H1 (cell line): ENCODE data around the gene SKAP2. TPM values are rescaled to one million over a fixed set of nuclear protein-coding genes. Genes with fewer than 3 reads are reported as not detected.

Experiments used
- CTCF ChIA-PET: fragments of 300-600 bp; sonication (Branson Sonifier 250); formaldehyde crosslinking; loops from one replicate; lab custom pipeline; 2021; ENCODE audit not compliant: partially characterized antibody; lab: Charles Lee
- POLR2A ChIA-PET: fragments of 300-600 bp; sonication (Branson Sonifier 250); formaldehyde crosslinking; loops from one replicate; lab custom pipeline; 2021; ENCODE audit warnings: inconsistent platforms; ENCODE audit not compliant: partially characterized antibody; lab: Charles Lee
- DNase-seq, 2 experiments: peaks; one replicate each; pipeline versions ENCODE4 v3.0.0 to v3.0.0-alpha.2; 2010 to 2022; ENCODE audit warnings: low spot score in 2 of 2, low read depth in 1 of 2, mixed read lengths in 1 of 2
- FAIRE-seq: peaks from 2 replicates; lab custom pipeline; 2011; peaks lifted over from hg19 to GRCh38; lab: Jason Lieb, UNC
- H2AFZ ChIP-seq: 2 replicates; pipeline ENCODE4 v1.8.1; 2012; ENCODE audit warnings: low read length, inconsistent platforms
- H2AK5ac ChIP-seq: 2 replicates; pipeline ENCODE4 v1.6.1; 2013; ENCODE audit warnings: low read depth, low read length
- H2BK120ac ChIP-seq: replicated peaks from 2 replicates; pipeline ENCODE3; 2013; ENCODE audit warnings: low read depth, low read length, inconsistent platforms
- H2BK12ac ChIP-seq: 2 replicates; pipeline ENCODE4 v1.6.1; 2013; ENCODE audit warnings: low read depth, low read length
- H2BK15ac ChIP-seq: 2 replicates; pipeline ENCODE4 v1.6.1; 2013; ENCODE audit warnings: low read length
- H2BK20ac ChIP-seq: 2 replicates; pipeline ENCODE4 v1.6.1; 2013; ENCODE audit warnings: low read length
- H2BK5ac ChIP-seq: 2 replicates; pipeline ENCODE4 v1.6.1; 2013; ENCODE audit warnings: low read depth, low read length
- H3K14ac ChIP-seq: 2 replicates; pipeline ENCODE4 v1.6.1; 2013; ENCODE audit warnings: inconsistent platforms; ENCODE audit not compliant: insufficient read length
- H3K18ac ChIP-seq: 2 replicates; pipeline ENCODE4 v1.6.1; 2013; ENCODE audit warnings: low read length; ENCODE audit errors: extremely low read depth
- H3K23ac ChIP-seq: 2 replicates; pipeline ENCODE4 v1.6.1; 2013; ENCODE audit warnings: inconsistent platforms; ENCODE audit not compliant: insufficient read length
- H3K23me2 ChIP-seq: 2 replicates; pipeline ENCODE4 v1.6.1; 2013; ENCODE audit warnings: low read depth, low read length
- H3K27ac ChIP-seq: 2 replicates; pipeline ENCODE4 v1.6.1; 2011; ENCODE audit warnings: low read depth, low read length, inconsistent platforms
- H3K27me3 ChIP-seq, 4 experiments: replicated peaks in 1 of 4; 1 replicate in 1 of 4; 2 replicates in 3 of 4; pipeline versions ENCODE4 v1.6.1 to v1.8.1; 2011 to 2013; ENCODE audit warnings: low read length in 3 of 4, mild to moderate bottlenecking in 3 of 4, inconsistent platforms in 2 of 4, mixed read lengths in 2 of 4, moderate library complexity in 1 of 4; ENCODE audit not compliant: control insufficient read depth in 3 of 4, insufficient read depth in 3 of 4; ENCODE audit errors: extremely low read depth in 1 of 4
- H3K36me3 ChIP-seq, 4 experiments: 2 replicates each; pipeline versions ENCODE4 v1.6.1 to v1.8.1; 2011 to 2013; ENCODE audit warnings: mild to moderate bottlenecking in 4 of 4, low read length in 3 of 4, moderate library complexity in 2 of 4, control low read depth in 1 of 4, inconsistent platforms in 1 of 4; ENCODE audit not compliant: insufficient read depth in 4 of 4, control insufficient read depth in 2 of 4
- H3K4ac ChIP-seq: replicated peaks from 2 replicates; pipeline ENCODE3; 2013; ENCODE audit warnings: low read length, low read depth, mixed read lengths, inconsistent platforms; ENCODE audit not compliant: insufficient read length
- H3K4me1 ChIP-seq, 4 experiments: replicated peaks in 1 of 4; 1 replicate in 1 of 4; 2 replicates in 3 of 4; pipeline versions ENCODE4 v1.6.1 to v1.8.1; 2011 to 2013; ENCODE audit warnings: low read length in 3 of 4, inconsistent platforms in 2 of 4, mixed read lengths in 1 of 4; ENCODE audit not compliant: insufficient read depth in 4 of 4, control insufficient read depth in 3 of 4
- H3K4me2 ChIP-seq, 2 experiments: 2 replicates each; pipeline versions ENCODE4 v1.6.1 to v1.8.1; 2011 to 2013; ENCODE audit warnings: low read depth in 2 of 2, low read length in 2 of 2, control low read depth in 1 of 2, inconsistent platforms in 1 of 2, mild to moderate bottlenecking in 1 of 2; ENCODE audit not compliant: insufficient read depth in 1 of 2
- H3K4me3 ChIP-seq, 4 experiments: fragments of 200-600, 300-600 bp in 1 of 4; sonication (generic), shearing (Covaris generic), sonication (Bioruptor Twin) in 1 of 4; 2 replicates each; pipeline versions ENCODE4 v1.5.1 to v1.8.1; 2011 to 2016; ENCODE audit warnings: low read length in 4 of 4, low read depth in 3 of 4, control low read depth in 2 of 4, inconsistent platforms in 2 of 4, mild to moderate bottlenecking in 2 of 4, mixed read lengths in 1 of 4, moderate library complexity in 1 of 4; ENCODE audit not compliant: insufficient read depth in 2 of 4; ENCODE audit errors: extremely low read depth in 1 of 4
- H3K56ac ChIP-seq: replicated peaks from 2 replicates; pipeline ENCODE3; 2013; ENCODE audit warnings: low read depth, mild to moderate bottlenecking, mixed read lengths, low read length, inconsistent platforms; ENCODE audit not compliant: insufficient read length
- H3K79me1 ChIP-seq: 2 replicates; pipeline ENCODE4 v1.6.1; 2013; ENCODE audit warnings: low read depth, low read length, control low read depth
- H3K79me2 ChIP-seq, 2 experiments: 2 replicates each; pipeline versions ENCODE4 v1.6.1 to v1.8.1; 2012 to 2013; ENCODE audit warnings: low read length in 2 of 2, mild to moderate bottlenecking in 2 of 2, inconsistent platforms in 1 of 2; ENCODE audit not compliant: insufficient read depth in 2 of 2, control insufficient read depth in 1 of 2
- H3K9ac ChIP-seq, 4 experiments: replicated peaks in 1 of 4; 1 replicate in 1 of 4; 2 replicates in 3 of 4; pipeline versions ENCODE4 v1.6.1 to v1.8.1; 2011 to 2013; ENCODE audit warnings: low read depth in 3 of 4, low read length in 3 of 4, control low read depth in 2 of 4, mild to moderate bottlenecking in 2 of 4, moderate library complexity in 2 of 4, inconsistent platforms in 1 of 4; ENCODE audit errors: extremely low read depth in 1 of 4
- H3K9me3 ChIP-seq, 2 experiments: 2 replicates each; pipeline versions ENCODE4 v1.6.1 to v1.8.1; 2012 to 2013; ENCODE audit warnings: mild to moderate bottlenecking in 2 of 2, moderate library complexity in 2 of 2, control low read depth in 1 of 2, inconsistent platforms in 1 of 2, low read depth in 1 of 2, low read length in 1 of 2, mixed read lengths in 1 of 2; ENCODE audit not compliant: insufficient read depth in 2 of 2
- H4K20me1 ChIP-seq, 2 experiments: replicated peaks in 1 of 2; 2 replicates each; pipeline versions ENCODE3 to v1.8.1; 2011 to 2013; ENCODE audit warnings: inconsistent platforms in 2 of 2, low read length in 2 of 2, mild to moderate bottlenecking in 1 of 2; ENCODE audit not compliant: insufficient read depth in 2 of 2, control insufficient read depth in 1 of 2
- H4K5ac ChIP-seq: 2 replicates; pipeline ENCODE4 v1.6.1; 2013; ENCODE audit warnings: low read length, low read depth, mixed read lengths, inconsistent platforms; ENCODE audit not compliant: insufficient read length
- H4K8ac ChIP-seq: 2 replicates; pipeline ENCODE4 v1.8.0; 2013; ENCODE audit warnings: mild to moderate bottlenecking, moderate library complexity, low read length, inconsistent platforms; ENCODE audit not compliant: insufficient read depth; ENCODE audit errors: extremely low read depth
- H4K91ac ChIP-seq: replicated peaks from 2 replicates; pipeline ENCODE3; 2013; ENCODE audit warnings: low read length, mixed read lengths, inconsistent platforms; ENCODE audit not compliant: insufficient read length
- BCL11A ChIP-seq, 2 experiments: IDR thresholded peaks; one replicate each; pipeline ENCODE4 v1.6.1; 2011; ENCODE audit warnings: low read depth in 2 of 2, low read length in 2 of 2, mild to moderate bottlenecking in 2 of 2
- CBX5 ChIP-seq: fragments of 300-800, 300-1000 bp; sonication (generic); IDR thresholded peaks from 2 replicates; pipeline ENCODE4 v1.7.1; 2016; ENCODE audit warnings: antibody characterized with exemption, low read length, low read depth
- HDAC6 ChIP-seq: IDR thresholded peaks from one replicate; pipeline ENCODE4 v1.7.1; 2012; ENCODE audit warnings: low read depth, mild to moderate bottlenecking, inconsistent platforms, low read length, moderate library complexity
- JUN ChIP-seq: IDR thresholded peaks from 2 replicates; pipeline ENCODE4 v1.6.1; 2011; ENCODE audit warnings: low read depth, mild to moderate bottlenecking, improper control_type of control experiment, low read length
- JUND ChIP-seq: IDR thresholded peaks from 2 replicates; pipeline ENCODE4 v1.6.1; 2011; ENCODE audit warnings: mild to moderate bottlenecking, improper control_type of control experiment, low read length
- KDM1A ChIP-seq: fragments of 200-600, 300-600 bp; sonication (generic); IDR thresholded peaks from 2 replicates; pipeline ENCODE4 v1.7.1; 2016; ENCODE audit warnings: mild to moderate bottlenecking, low read length, borderline replicate concordance
- KDM5A ChIP-seq: fragments of 200-600 bp; IDR thresholded peaks from 2 replicates; pipeline ENCODE4 v1.7.1; 2012; ENCODE audit warnings: mild to moderate bottlenecking, low read length, inconsistent platforms, mixed read lengths
- POLR2A ChIP-seq, 2 experiments: IDR thresholded peaks; 1 replicate in 1 of 2; 2 replicates in 1 of 2; pipeline ENCODE4 v1.6.1; 2011; ENCODE audit warnings: low read depth in 2 of 2, low read length in 2 of 2, mild to moderate bottlenecking in 2 of 2; ENCODE audit errors: control extremely low read depth in 1 of 2
- POU5F1 ChIP-seq: IDR thresholded peaks from 2 replicates; pipeline ENCODE4 v1.6.1; 2011; ENCODE audit warnings: low read depth, mild to moderate bottlenecking, low read length, moderate library complexity
- RBBP5 ChIP-seq: IDR thresholded peaks from 2 replicates; pipeline ENCODE4 v1.7.1; 2012; ENCODE audit warnings: low read depth, mild to moderate bottlenecking, inconsistent platforms, low read length, moderate library complexity, borderline replicate concordance
- RNF2 ChIP-seq: fragments of 200-900, 300-1000 bp; sonication (generic); IDR thresholded peaks from 2 replicates; pipeline ENCODE4 v1.7.1; 2016; ENCODE audit warnings: borderline replicate concordance, low read depth, mild to moderate bottlenecking, antibody characterized with exemption, low read length; ENCODE audit not compliant: poor library complexity, severe bottlenecking; ENCODE audit errors: missing control alignments
- SAP30 ChIP-seq: fragments of 300-600 bp; sonication (generic); IDR thresholded peaks from 2 replicates; pipeline ENCODE4 v1.7.1; 2012; ENCODE audit warnings: low read length, moderate library complexity, mild to moderate bottlenecking, inconsistent platforms; ENCODE audit not compliant: insufficient read depth, insufficient replicate concordance
- SIX5 ChIP-seq: IDR thresholded peaks from 2 replicates; pipeline ENCODE4 v1.6.1; 2011; ENCODE audit warnings: mild to moderate bottlenecking, low read depth, low read length
- SP1 ChIP-seq: IDR thresholded peaks from 2 replicates; pipeline ENCODE4 v1.6.1; 2011; ENCODE audit warnings: low read depth, low read length
- TCF12 ChIP-seq: IDR thresholded peaks from 2 replicates; pipeline ENCODE4 v1.6.1; 2011; ENCODE audit warnings: low read depth, mild to moderate bottlenecking, low read length
- YY1 ChIP-seq: IDR thresholded peaks from 2 replicates; pipeline ENCODE4 v1.6.1; 2011; ENCODE audit warnings: low read depth, mild to moderate bottlenecking, low read length
- WGBS, 2 experiments: shearing (Covaris generic) in 1 of 2; methylation state at CpG; one replicate each; pipeline versions ENCODE4 v1.1.6 to v1.1.7; 2013 to 2015; ENCODE audit warnings: low lambda C conversion rate in 2 of 2, mixed read lengths in 2 of 2, inconsistent platforms in 1 of 2, low coverage in 1 of 2, missing lambda C conversion rate in 1 of 2; ENCODE audit not compliant: insufficient replicate concordance in 2 of 2, insufficient coverage in 1 of 2, insufficient read length in 1 of 2; ENCODE audit errors: extremely low coverage in 1 of 2, missing lambda C conversion rate in 1 of 2; 5-methylcytosine and 5-hydroxymethylcytosine counted together
- polyA plus RNA-seq, 7 experiments: library from polyadenylated mRNA; depleted of rRNA in 3 of 7; stranded (reverse) in 5 of 7; unstranded in 2 of 7; fragments of >200 nt in 5 of 7; fragments of 200-250 nt in 2 of 7; gene quantifications; 1 replicate in 5 of 7; 2 replicates in 1 of 7; 4 replicates in 1 of 7; pipeline versions ENCODE4 v1.2.1 to v1.2.3, GENCODE V29; 2011 to 2013; ENCODE audit warnings: missing spikeins in 2 of 7, mixed read lengths in 2 of 7
- total RNA-seq: library from RNA; stranded (reverse); fragmentation: NEBNext Ultra II Directional; extraction: Animal tissue kit (Norgen Biotek cat#: 25700); gene quantifications from 2 replicates; pipeline ENCODE4 v1.2.1, GENCODE V29; 2021

Gene SKAP2
- total and polyA plus RNA-seq, 2 of the 8 experiments (the other 6 are each of a cell fraction or from before 2014, with no cell fraction given) = 0.53 to 5.1 TPM

- no peak overlapping the region for H2BK120ac ChIP-seq
- 88% methylated on average over 1 of the region's 1 CpG; no CpG with 5 or more reads in 1 of the 2 experiments for WGBS, 2 experiments
- no peak overlapping the region for H2BK20ac ChIP-seq
- H3K23ac ChIP-seq = no peak overlapping the region
- no peaks in the 10 kb centered on the region for H3K79me1 ChIP-seq
- no peak overlapping the region for H3K9ac ChIP-seq
- no peak for FAIRE-seq
- no peak overlapping the region for H3K14ac ChIP-seq
- no peak overlapping the region for H3K4me3 ChIP-seq
- TF ChIP-seq JUN (no peak), CBX5 (no peak), RNF2 (no peak), POU5F1 (no peak), KDM1A (no peak), KDM5A (no peak), JUND (no peak), BCL11A (IDR thresholded peaks at IDR 0.05; ENCODE audit: low read depth in 2 of 2, low read length in 2 of 2) (no peak), TCF12 (no peak), YY1 (no peak), RBBP5 (no peak), SP1 (no peak), SIX5 (no peak), POLR2A (IDR thresholded peaks at IDR 0.05; ENCODE audit: control extremely low read depth in 1 of 2, low read depth in 2 of 2, low read length in 2 of 2) (no peak), HDAC6 (no peak), SAP30 (no peak)
- TF ChIP-seq, all 59 proteins: peak for 0
- Histone ChIP-seq H2BK15ac (no peak overlapping the region), H3K27me3 (peaks cover 0 to 1% (median 0%) of the 10 kb centered on the region in 4 experiments; a peak in 2 of 7 replicates), H4K5ac (no peak overlapping the region), H3K36me3 (no peaks in the 10 kb centered on the region; a peak in 1 of 8 replicates), H4K20me1 (no peaks in the 10 kb centered on the region), H3K27ac (no peak overlapping the region), H3K23me2 (no peaks in the 10 kb centered on the region), H3K9me3 (no peaks in the 10 kb centered on the region), H3K4me1 (no peaks in the 10 kb centered on the region), H3K18ac (no peak overlapping the region), H3K4ac (no peak overlapping the region), H2BK5ac (no peak overlapping the region), H2BK12ac (no peak overlapping the region), H4K91ac (no peak overlapping the region), H3K56ac (no peak overlapping the region), H2AK5ac (no peak overlapping the region), H3K79me2 (no peaks in the 10 kb centered on the region), H4K8ac (no peak overlapping the region), H3K4me2 (no peak overlapping the region), H2AFZ (no peak overlapping the region)
- DNase-seq = no peak
- CTCF ChIA-PET = interaction anchor here (1.0 to 1.8 kb wide), 3 partner anchors 153 to 446 kb away, joined by 3 to 12 read pairs (median 3); partner anchors contain the start of gene HOXA5
- POLR2A ChIA-PET = no interaction called here
Observed at GRCh38 chr7:26698194-26698593, 166.2 kb downstream of the SKAP2 start.
